Prostate gland (tissue), 2 donors: ENCODE data around the gene TMEM272. TPM values are rescaled to one million over a fixed set of nuclear protein-coding genes. Genes with fewer than 3 reads are reported as not detected.
A peak's percentile ranks its signal among the peaks of the same experiment; 100 is the strongest.

ENCODE experiments used
- DNase-seq: peaks from one replicate; pipeline ENCODE4 v3.0.0-alpha.2; 2019; ENCODE audit warnings: low spot score
- H3K27ac ChIP-seq, 2 donors: fragments of 200-600 bp; sonication (generic); 2 replicates each; pipeline ENCODE4 v1.5.1; 2017 to 2019
- H3K27me3 ChIP-seq: fragments of 200-600 bp; sonication (generic); replicated peaks from 2 replicates; pipeline ENCODE4 v1.5.1; 2019; ENCODE audit not compliant: insufficient read depth
- H3K36me3 ChIP-seq, 2 donors: fragments of 200-600 bp; sonication (generic); 1 replicate in 1 of 2; 2 replicates in 1 of 2; pipeline versions ENCODE4 v1.5.1 to v1.8.1; 2017 to 2019
- H3K4me1 ChIP-seq: fragments of 200-600 bp; sonication (generic); replicated peaks from 2 replicates; pipeline ENCODE4 v1.5.1; 2019
- H3K4me3 ChIP-seq, 2 donors: fragments of 200-600 bp; sonication (generic); 2 replicates each; pipeline ENCODE4 v1.5.1; 2017 to 2019
- H3K9me3 ChIP-seq: fragments of 200-600 bp; sonication (generic); 2 replicates; pipeline ENCODE4 v1.5.1; 2017
- CTCF ChIP-seq, 4 experiments: fragments of 200-600 bp in 2 of 4; fragments of 450-650 bp in 2 of 4; sonication (generic) in 2 of 4; IDR thresholded peaks; 1 replicate in 3 of 4; 2 replicates in 1 of 4; pipeline ENCODE4 v1.5.1; 2016 to 2019; ENCODE audit warnings: antibody characterized with exemption in 4 of 4, mild to moderate bottlenecking in 2 of 4, moderate library complexity in 2 of 4
- POLR2A ChIP-seq: fragments of 450-650 bp; IDR thresholded peaks from one replicate; pipeline ENCODE4 v1.6.1; 2016; ENCODE audit warnings: antibody characterized with exemption, mild to moderate bottlenecking
- POLR2AphosphoS5 ChIP-seq: sonication (generic); formaldehyde crosslinking; IDR thresholded peaks from one replicate; pipeline ENCODE4 v1.6.1; 2017; ENCODE audit warnings: antibody characterized with exemption
- WGBS: methylation state at CpG from one replicate; pipeline ENCODE4 v1.1.5; 2018; 5-methylcytosine and 5-hydroxymethylcytosine counted together
- intact Hi-C: fragments of 100-400 bp; cut with DNase I; formaldehyde crosslinking; loops from one replicate; pipeline ENCODE4 v1.14.2; 2022
- total RNA-seq, 2 donors: library from RNA; depleted of rRNA; stranded (reverse); fragments of >200 nt; gene quantifications; one replicate each; pipeline ENCODE4 v1.1.0, GENCODE V29; 2016

Gene TMEM272
- total RNA-seq, 2 donors from 2014 or later = 0.28 TPM; not detected in 1

DNA sequence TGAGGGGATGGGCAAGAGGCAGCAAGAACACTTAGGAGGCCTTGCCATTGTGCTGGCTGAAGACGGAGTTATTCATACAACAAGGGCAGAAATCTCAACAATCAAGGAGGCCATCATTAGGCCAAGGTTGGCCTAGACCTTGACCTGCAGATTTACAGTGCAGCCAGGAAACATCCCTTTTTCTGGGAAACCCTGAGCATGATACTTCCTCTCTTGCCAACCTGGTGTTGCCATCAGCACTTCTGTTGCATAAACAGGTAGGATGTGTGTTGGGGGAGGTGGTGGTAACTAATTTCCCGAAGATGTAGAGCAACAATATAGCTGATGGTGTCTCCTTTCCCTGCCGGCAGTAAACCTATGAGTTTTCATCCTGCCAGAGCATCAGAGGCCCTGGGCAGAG lies 8.0 kb downstream of the TMEM272 start:
- Histone ChIP-seq H3K9me3 (no peaks in the 10 kb centered on the region), H3K36me3 (no peaks in the 10 kb centered on the region), H3K27ac (no peak overlapping the region), H3K27me3 (no peaks in the 10 kb centered on the region), H3K4me3 (no peak overlapping the region), H3K4me1 (no peaks in the 10 kb centered on the region)
- DNase-seq = no peak
- intact Hi-C loops = no loop called here
- 97% methylated on average over 3 of the region's 3 CpGs for WGBS
- TF ChIP-seq CTCF (IDR thresholded peaks at IDR 0.05) = no peak

- Histone ChIP-seq H3K27ac (no peak overlapping the region), H3K4me3 (no peak overlapping the region), H3K27me3 (no peaks in the 10 kb centered on the region), H3K4me1 (no peaks in the 10 kb centered on the region), H3K9me3 (no peaks in the 10 kb centered on the region), H3K36me3 (no peaks in the 10 kb centered on the region)
- DNase-seq = no peak
- WGBS = 59% methylated on average over 7 of the region's 7 CpGs
- intact Hi-C loops = no loop called here
- TF ChIP-seq CTCF (IDR thresholded peaks at IDR 0.05) (no peak), POLR2AphosphoS5 (no peak), POLR2A (no peak)
Measured at GRCh38 chr13:51834581-51835171, 10.3 kb downstream of the TMEM272 start.

- no peaks in the 10 kb centered on the region for H3K36me3 ChIP-seq
- no peak overlapping the region for H3K27ac ChIP-seq
- no peaks in the 10 kb centered on the region for H3K4me1 ChIP-seq
- H3K27me3 ChIP-seq = no peaks in the 10 kb centered on the region
- H3K4me3 ChIP-seq = no peak overlapping the region
- H3K9me3 ChIP-seq = no peaks in the 10 kb centered on the region
- no peak for DNase-seq
- intact Hi-C loops = no loop called here
- TF ChIP-seq POLR2A (no peak), CTCF (IDR thresholded peaks at IDR 0.05) (no peak), POLR2AphosphoS5 (no peak)
- WGBS = 77% methylated on average over 10 of the region's 10 CpGs
Measured at GRCh38 chr13:51833980-51834379, 11.0 kb downstream of the TMEM272 start.

DNA sequence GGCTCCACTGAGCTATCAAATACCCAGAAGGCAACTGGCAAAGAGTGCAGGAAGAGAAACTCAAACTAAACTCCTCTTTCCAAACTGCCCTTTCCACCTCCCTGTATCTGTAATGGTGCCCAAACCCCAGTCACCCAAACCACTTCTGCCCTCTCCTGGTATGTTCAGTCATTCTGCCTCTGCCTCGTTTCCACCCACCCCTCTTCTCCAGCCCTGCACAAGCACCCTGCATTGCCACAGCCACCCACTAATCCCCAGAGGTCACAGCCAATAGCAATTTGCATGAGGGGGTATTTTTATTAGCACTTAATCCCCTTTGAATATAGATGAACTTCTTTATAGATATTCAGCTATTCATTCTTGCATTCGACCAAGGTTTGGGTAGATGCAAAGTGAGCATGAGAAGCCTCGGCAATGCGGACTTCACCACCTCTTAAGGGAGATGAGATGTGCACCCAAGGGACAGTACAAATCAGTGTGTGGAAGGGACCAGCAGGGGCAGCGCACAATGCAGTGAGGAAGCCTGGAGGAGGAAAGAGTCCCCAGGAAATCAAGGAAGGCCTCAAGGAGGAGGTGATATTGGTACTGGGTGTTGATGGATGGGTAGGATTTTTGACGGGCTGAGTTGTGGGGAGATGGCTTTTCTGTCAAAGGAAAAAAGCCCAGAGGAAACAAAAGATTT lies 12.4 kb downstream of the TMEM272 start:
- H3K4me3 ChIP-seq = no peak overlapping the region
- 79% methylated on average over 6 of the region's 6 CpGs for WGBS
- H3K9me3 ChIP-seq = no peaks in the 10 kb centered on the region
- H3K36me3 ChIP-seq = no peaks in the 10 kb centered on the region
- H3K27me3 ChIP-seq = no peaks in the 10 kb centered on the region
- intact Hi-C loops = no loop called here
- no peaks in the 10 kb centered on the region for H3K4me1 ChIP-seq
- H3K27ac ChIP-seq = no peak overlapping the region
- no peak for DNase-seq
- peak in 3 of 4 experiments; percentile 16 to 43 (median 39) for TF ChIP-seq CTCF (IDR thresholded peaks at IDR 0.05)
- no peak for TF ChIP-seq POLR2AphosphoS5
- TF ChIP-seq POLR2A = no peak

- Histone ChIP-seq H3K27ac (no peak overlapping the region), H3K27me3 (no peaks in the 10 kb centered on the region), H3K9me3 (no peaks in the 10 kb centered on the region), H3K4me1 (no peaks in the 10 kb centered on the region), H3K4me3 (no peak overlapping the region), H3K36me3 (no peaks in the 10 kb centered on the region)
- intact Hi-C loops = no loop called here
- DNase-seq = no peak
- 96% methylated on average over 5 of the region's 5 CpGs for WGBS
- TF ChIP-seq POLR2A (no peak), CTCF (IDR thresholded peaks at IDR 0.05) (no peak), POLR2AphosphoS5 (no peak)
Measured at GRCh38 chr13:51831519-51831918, 13.5 kb downstream of the TMEM272 start.
